Measurements from ENCODE around the gene FAM217A. TPM values are rescaled to one million over a fixed set of nuclear protein-coding genes. Genes with fewer than 3 reads are reported as not detected.
"Not testable (repeated sequence)": the region's sequence is repeated elsewhere in the genome, so short reads cannot be mapped to it uniquely, and the experiment has no call there.

The FAM217A gene
- total RNA-seq, 4 donors from 2014 or later, result not detected

GRCh38 chr6:4114123-4114522 is 35.2 kb upstream of the FAM217A start:
- no peaks in the 10 kb centered on the region for H3K27me3 ChIP-seq
- peaks cover 0 to 41% (median 0%) of the 10 kb centered on the region in 3 donors for H3K36me3 ChIP-seq
- no peak overlapping the region for H3K27ac ChIP-seq
- no peak overlapping the region for H3K4me3 ChIP-seq
- H3K9me3 ChIP-seq, result no peaks in the 10 kb centered on the region
- H3K4me1 ChIP-seq, result no peaks in the 10 kb centered on the region
- TF ChIP-seq CTCF (IDR thresholded peaks at IDR 0.05) (no peak), POLR2A (IDR thresholded peaks at IDR 0.05) (no peak)
- DNase-seq, result no peak

GRCh38 chr6:4113649-4114048 is 34.7 kb upstream of the FAM217A start:
- Histone ChIP-seq H3K9me3 (no peaks in the 10 kb centered on the region), H3K4me1 (peaks cover 0 to 4% (median 0%) of the 10 kb centered on the region in 4 donors), H3K27me3 (no peaks in the 10 kb centered on the region), H3K27ac (no peak overlapping the region), H3K4me3 (no peak overlapping the region), H3K36me3 (peaks cover 0 to 37% (median 0%) of the 10 kb centered on the region in 3 donors)
- TF ChIP-seq CTCF (IDR thresholded peaks at IDR 0.05) (no peak), POLR2A (IDR thresholded peaks at IDR 0.05) (no peak)
- DNase-seq, result no peak

GRCh38 chr6:4112366-4112765 is 33.4 kb upstream of the FAM217A start:
- Histone ChIP-seq H3K4me1 (peaks cover 0 to 6% (median 0%) of the 10 kb centered on the region in 4 donors), H3K27ac (no peak overlapping the region), H3K4me3 (no peak overlapping the region), H3K9me3 (no peaks in the 10 kb centered on the region), H3K27me3 (no peaks in the 10 kb centered on the region), H3K36me3 (peaks cover 0 to 25% (median 0%) of the 10 kb centered on the region in 3 donors)
- DNase-seq, result no peak
- no peak for TF ChIP-seq POLR2A (IDR thresholded peaks at IDR 0.05)
- TF ChIP-seq CTCF (IDR thresholded peaks at IDR 0.05), result no peak

GRCh38 chr6:4109363-4109815 is 30.5 kb upstream of the FAM217A start:
- H3K27me3 ChIP-seq, H3K9me3 ChIP-seq: not testable (repeated sequence)

GRCh38 chr6:4108561-4109093 is 29.7 kb upstream of the FAM217A start:
- DNase-seq, result no peak
- H3K4me1 ChIP-seq, result peaks cover 0 to 6% (median 0%) of the 10 kb centered on the region in 4 donors
- no peak overlapping the region for H3K27ac ChIP-seq

More at GRCh38 chr6:4109363-4109815, 30.5 kb upstream of the FAM217A start:
- not testable (repeated sequence) for DNase-seq, H3K36me3 ChIP-seq, H3K4me1 ChIP-seq, H3K4me3 ChIP-seq
- peak overlapping the region in 1 of 4 donors; percentile 23 for H3K27ac ChIP-seq

GRCh38 chr6:4107873-4108272 is 28.9 kb upstream of the FAM217A start:
- peaks cover 0 to 9% (median 0%) of the 10 kb centered on the region in 4 donors for H3K4me1 ChIP-seq
- H3K27ac ChIP-seq, result no peak overlapping the region
- no peak overlapping the region for H3K4me3 ChIP-seq
- no peak for DNase-seq
- no peak for TF ChIP-seq CTCF (IDR thresholded peaks at IDR 0.05)
- no peak for TF ChIP-seq POLR2A (IDR thresholded peaks at IDR 0.05)
- no peaks in the 10 kb centered on the region for H3K36me3 ChIP-seq
- no peaks in the 10 kb centered on the region for H3K27me3 ChIP-seq
- no peaks in the 10 kb centered on the region for H3K9me3 ChIP-seq

More at GRCh38 chr6:4108561-4109093, 29.7 kb upstream of the FAM217A start:
- TF ChIP-seq POLR2A (IDR thresholded peaks at IDR 0.05) (no peak), CTCF (IDR thresholded peaks at IDR 0.05) (no peak)
- Histone ChIP-seq H3K4me3 (no peak overlapping the region), H3K27me3 (no peaks in the 10 kb centered on the region), H3K36me3 (no peaks in the 10 kb centered on the region), H3K9me3 (no peaks in the 10 kb centered on the region)
